Glutamatergic neuron (in vitro differentiated cells): ENCODE results near the gene GNPAT. TPM values are rescaled to one million over a fixed set of nuclear protein-coding genes. Genes with fewer than 3 reads are reported as not detected.

Experiments
- DNase-seq: peaks from one replicate; pipeline ENCODE4 v3.0.0; 2022
- H3K27ac Mint-ChIP-seq: one replicate; pipeline ENCODE4 v1.8.0; 2020; ENCODE audit warnings: mild to moderate bottlenecking, mixed read lengths, inconsistent platforms; ENCODE audit not compliant: unreplicated experiment
- H3K27me3 Mint-ChIP-seq: one replicate; pipeline ENCODE4 v1.8.0; 2020; ENCODE audit warnings: mild to moderate bottlenecking, moderate library complexity, mixed read lengths, inconsistent platforms; ENCODE audit not compliant: unreplicated experiment
- H3K36me3 Mint-ChIP-seq: one replicate; pipeline ENCODE4 v1.8.0; 2020; ENCODE audit warnings: mild to moderate bottlenecking, mixed read lengths, inconsistent platforms; ENCODE audit not compliant: unreplicated experiment
- H3K4me1 Mint-ChIP-seq: one replicate; pipeline ENCODE4 v1.8.0; 2020; ENCODE audit warnings: mild to moderate bottlenecking, low read depth, mixed read lengths, inconsistent platforms; ENCODE audit not compliant: unreplicated experiment
- H3K4me3 Mint-ChIP-seq: one replicate; pipeline ENCODE4 v1.8.0; 2020; ENCODE audit warnings: mild to moderate bottlenecking, mixed read lengths, inconsistent platforms; ENCODE audit not compliant: unreplicated experiment
- H3K9me3 Mint-ChIP-seq: one replicate; pipeline ENCODE4 v1.8.0; 2020; ENCODE audit warnings: mild to moderate bottlenecking, moderate library complexity, mixed read lengths, inconsistent platforms; ENCODE audit not compliant: unreplicated experiment
- CTCF ChIP-seq: fragments of 200-600 bp; sonication (generic); IDR thresholded peaks from one replicate; pipeline ENCODE4 v1.5.0; 2021; ENCODE audit not compliant: partially characterized antibody, unreplicated experiment
- total RNA-seq: library from RNA; stranded (reverse); fragmentation: NEBNext Ultra II Directional; extraction: Animal tissue kit (Norgen Biotek cat#: 25700); gene quantifications from one replicate; pipeline ENCODE4 v1.2.1, GENCODE V29; 2021; ENCODE audit not compliant: unreplicated experiment

The GNPAT gene
- total RNA-seq, 1 donor from 2014 or later = 53.9 TPM

DNA sequence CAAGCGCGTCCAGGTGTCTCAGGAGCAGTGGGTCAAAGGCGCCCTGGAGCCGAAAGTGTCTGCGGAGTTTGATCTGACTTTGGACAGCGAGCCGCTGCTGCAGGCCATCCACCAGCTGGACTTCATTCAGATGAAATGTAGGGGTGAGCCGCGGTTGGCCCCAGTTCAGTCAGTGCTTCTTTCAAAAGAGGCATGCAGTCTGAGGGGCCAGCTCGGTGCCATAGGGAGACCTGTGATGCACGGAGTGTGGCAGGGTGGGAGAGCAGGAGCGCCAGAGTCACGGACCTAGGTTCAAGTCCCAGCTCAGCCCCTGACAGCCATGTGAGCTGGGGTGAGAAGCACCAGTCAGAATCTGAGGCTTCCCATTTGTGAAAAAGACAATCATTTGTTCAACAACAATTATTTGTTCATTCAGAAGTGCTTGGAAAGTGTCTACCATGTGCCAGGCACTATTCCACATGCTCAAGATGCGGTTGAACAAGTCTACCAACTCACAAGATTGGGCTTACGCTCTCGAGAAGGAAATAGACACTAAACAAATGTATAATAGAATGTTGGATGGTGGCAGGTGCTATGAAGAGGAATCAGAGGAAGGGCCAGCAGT lies 39.5 kb upstream of the GNPAT start:
- Mint-ChIP-seq H3K27me3 (peaks cover 10% of the 10 kb centered on the region), H3K4me3 (no peak overlapping the region), H3K27ac (no peak overlapping the region), H3K36me3 (no peaks in the 10 kb centered on the region), H3K9me3 (peaks cover 2% of the 10 kb centered on the region), H3K4me1 (no peaks in the 10 kb centered on the region)
- DNase-seq = no peak
- no peak for TF ChIP-seq CTCF

DNA sequence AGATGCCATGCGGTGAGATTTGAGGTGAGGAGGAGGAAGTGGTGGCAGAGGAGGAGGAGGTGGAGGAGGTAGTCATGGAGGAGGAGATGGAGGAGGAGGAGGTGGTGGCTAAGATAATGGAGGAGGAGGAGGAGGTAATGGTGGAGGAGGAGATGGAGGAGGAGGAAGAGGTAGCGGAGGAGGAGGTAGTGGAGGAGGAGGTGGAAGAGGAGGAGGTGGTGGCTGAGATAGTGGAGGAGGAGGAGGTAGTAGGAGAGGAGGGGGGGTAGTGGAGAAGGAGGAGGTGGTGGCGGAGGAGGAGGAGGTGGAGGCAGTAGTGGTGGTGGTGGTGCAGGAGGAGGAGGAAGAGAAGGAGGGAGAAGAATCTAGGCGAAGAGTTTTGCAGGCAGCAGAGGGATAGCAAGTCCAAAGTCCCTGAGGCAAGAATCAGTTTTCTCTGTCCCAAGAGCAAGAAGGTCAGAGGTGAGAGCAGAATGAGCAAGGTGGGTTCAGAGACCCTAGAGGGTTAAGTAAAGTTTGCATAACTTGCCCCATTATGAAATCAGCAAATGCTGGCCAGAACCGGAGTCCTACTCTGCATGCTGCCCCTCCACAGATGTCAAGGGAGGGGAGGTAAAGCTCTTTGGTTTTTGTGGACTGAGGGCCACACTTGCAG lies 38.9 kb upstream of the GNPAT start:
- no peak for DNase-seq
- no peak overlapping the region for H3K4me3 Mint-ChIP-seq
- H3K27me3 Mint-ChIP-seq = peaks cover 10% of the 10 kb centered on the region
- TF ChIP-seq CTCF = no peak
- H3K36me3 Mint-ChIP-seq = no peaks in the 10 kb centered on the region
- peaks cover 2% of the 10 kb centered on the region for H3K9me3 Mint-ChIP-seq
- no peaks in the 10 kb centered on the region for H3K4me1 Mint-ChIP-seq
- no peak overlapping the region for H3K27ac Mint-ChIP-seq

DNA sequence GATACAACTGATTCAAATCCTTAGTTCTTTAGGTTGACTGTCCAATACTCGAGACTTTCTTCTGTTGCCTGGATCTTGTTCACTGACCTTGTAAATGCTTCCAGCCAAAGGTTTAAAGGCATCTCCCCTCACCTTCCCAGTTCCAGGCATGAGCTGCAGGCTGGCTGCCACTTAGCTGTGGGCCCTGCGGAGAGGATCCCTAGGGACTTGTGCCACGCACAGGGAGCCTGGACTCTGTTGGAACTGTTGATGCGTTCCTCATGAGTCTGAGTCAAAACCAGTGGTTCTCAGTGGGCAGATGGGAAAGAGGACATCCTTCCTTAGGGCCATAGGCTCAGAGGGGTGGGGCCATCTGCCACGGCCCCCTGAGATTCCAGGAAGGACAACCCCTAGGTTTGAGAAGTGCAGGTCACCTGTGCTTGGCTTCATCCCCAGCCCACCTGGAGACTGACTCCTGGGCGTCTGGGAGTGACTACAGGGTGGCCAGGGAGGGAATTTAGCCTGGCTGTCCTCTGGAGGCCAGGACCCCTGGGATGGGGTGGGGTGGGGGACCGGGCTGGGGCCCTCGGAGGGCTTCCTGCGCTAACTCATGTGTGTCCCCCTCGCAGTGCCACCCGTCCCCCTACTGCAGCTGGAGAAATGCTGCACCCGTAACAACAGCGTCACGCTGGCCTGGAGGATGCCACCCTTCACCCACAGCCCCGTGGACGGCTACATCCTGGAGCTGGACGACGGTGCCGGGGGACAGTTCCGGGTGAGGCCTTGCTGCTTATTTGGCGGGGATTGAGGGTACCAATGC lies 37.6 kb upstream of the GNPAT start:
- DNase-seq = no peak
- Mint-ChIP-seq H3K4me3 (no peak overlapping the region), H3K4me1 (no peaks in the 10 kb centered on the region), H3K9me3 (peaks cover 2% of the 10 kb centered on the region), H3K27me3 (peaks cover 10% of the 10 kb centered on the region), H3K36me3 (no peaks in the 10 kb centered on the region), H3K27ac (no peak overlapping the region)
- no peak for TF ChIP-seq CTCF

- H3K4me3 Mint-ChIP-seq = no peak overlapping the region
- H3K27me3 Mint-ChIP-seq = peaks cover 5% of the 10 kb centered on the region
- no peaks in the 10 kb centered on the region for H3K4me1 Mint-ChIP-seq
- DNase-seq = no peak
- H3K9me3 Mint-ChIP-seq = no peaks in the 10 kb centered on the region
- no peak for TF ChIP-seq CTCF
- H3K36me3 Mint-ChIP-seq = no peaks in the 10 kb centered on the region
- H3K27ac Mint-ChIP-seq = no peak overlapping the region
These were observed 34.2 kb upstream of the GNPAT start for GRCh38 chr1:231206856-231207255.

DNA sequence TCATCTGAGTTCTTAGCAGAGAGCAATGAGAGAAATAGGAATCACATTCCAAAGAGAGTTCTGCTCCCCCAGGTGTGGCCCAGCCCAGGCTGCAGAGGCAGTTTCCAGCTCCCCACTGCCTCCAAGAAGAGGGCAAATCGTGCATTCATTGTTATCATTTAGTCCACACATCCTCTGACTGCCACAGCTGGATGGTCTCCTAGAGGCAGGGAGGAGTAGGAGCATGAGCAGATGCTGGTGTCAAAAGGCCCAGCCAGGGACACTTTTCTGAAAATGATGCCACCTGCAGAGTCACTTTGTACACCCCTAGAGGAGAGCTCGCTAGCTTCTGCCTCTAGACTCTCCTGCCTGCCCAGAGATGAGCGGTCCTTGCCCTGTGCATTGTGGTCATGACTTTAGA lies 33.6 kb upstream of the GNPAT start:
- no peak overlapping the region for H3K27ac Mint-ChIP-seq
- no peak for DNase-seq
- no peaks in the 10 kb centered on the region for H3K4me1 Mint-ChIP-seq
- TF ChIP-seq CTCF = no peak
- H3K9me3 Mint-ChIP-seq = peaks cover 2% of the 10 kb centered on the region
- H3K36me3 Mint-ChIP-seq = no peaks in the 10 kb centered on the region
- no peak overlapping the region for H3K4me3 Mint-ChIP-seq
- H3K27me3 Mint-ChIP-seq = peaks cover 7% of the 10 kb centered on the region
